Adipose tissue (tissue), 3 donors: ENCODE measurements around the gene HLA-DPA1. TPM values are rescaled to one million over a fixed set of nuclear protein-coding genes. Genes with fewer than 3 reads are reported as not detected.
"Not testable (repeated sequence)": the region's sequence is repeated elsewhere in the genome, so short reads cannot be mapped to it uniquely, and the experiment has no call there.

Experiments
- H3K27ac ChIP-seq: one replicate; pipeline ENCODE4 v1.5.1; 2013; ENCODE audit warnings: low read depth, low read length
- WGBS, 3 donors: extraction: QIAGEN DNeasy Blood & Tissue Kit; methylation state at CpG; one replicate each; pipeline ENCODE4 v1.1.7; 2013; 5-methylcytosine and 5-hydroxymethylcytosine counted together
- polyA plus RNA-seq, 3 donors: library from polyadenylated mRNA; stranded (reverse); fragments of 200-250 nt; gene quantifications; one replicate each; pipeline ENCODE4 v1.2.3, GENCODE V29; 2013
- donor health status: healthy with polysubstance abuse.
- donor health status: Bipolar disorder and iron deficiency.
- donor health status: healthy.

Gene HLA-DPA1
- polyA plus RNA-seq, result 10 to 100 TPM; 10.4 to 50.7 (median 20.9) TPM

DNA sequence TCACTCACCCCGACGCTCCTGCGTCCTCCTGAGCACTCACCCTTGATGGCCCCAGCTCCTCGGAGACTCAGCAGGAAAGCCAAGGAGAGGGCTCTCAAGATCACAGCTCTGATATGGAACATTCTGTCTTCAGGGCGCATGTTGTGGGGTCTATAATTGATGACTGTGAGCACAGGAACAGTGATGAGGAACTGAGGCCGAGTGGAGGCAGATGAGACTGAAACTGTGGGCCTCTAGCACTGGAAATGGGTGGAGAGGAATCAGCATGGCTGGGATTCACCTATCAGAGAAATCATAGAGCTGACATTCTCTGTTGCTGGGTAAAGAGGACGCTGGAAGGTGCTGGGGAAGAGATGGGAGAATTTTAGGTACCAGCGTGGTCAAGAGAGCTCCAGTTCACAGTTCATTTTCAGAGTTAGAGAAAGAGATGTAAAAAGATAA, at the start of gene HLA-DPA1:
TSS of gene HLA-DPA1 (minus strand) at position 219 of the 441 bp plus-strand sequence.
- WGBS, 3 donors, result 22 to 55% (median 37%) methylated on average over 8 of the region's 8 CpGs

GRCh38 chr6:33123181-33123580, 49.7 kb upstream of the HLA-DPA1 start:
- no peak overlapping the region for H3K27ac ChIP-seq
- 71 to 85% (median 82%) methylated on average over 6 of the region's 6 CpGs for WGBS, 3 donors

More for the DNA sequence above, at the start of gene HLA-DPA1:
- H3K27ac ChIP-seq, result no peak within 1 kb of the TSS

- H3K27ac ChIP-seq, result no peak overlapping the region
- 55 to 66% (median 63%) methylated on average over 3 of the region's 3 CpGs for WGBS, 3 donors
Measured at GRCh38 chr6:33120001-33120400, 46.6 kb upstream of the HLA-DPA1 start.

DNA sequence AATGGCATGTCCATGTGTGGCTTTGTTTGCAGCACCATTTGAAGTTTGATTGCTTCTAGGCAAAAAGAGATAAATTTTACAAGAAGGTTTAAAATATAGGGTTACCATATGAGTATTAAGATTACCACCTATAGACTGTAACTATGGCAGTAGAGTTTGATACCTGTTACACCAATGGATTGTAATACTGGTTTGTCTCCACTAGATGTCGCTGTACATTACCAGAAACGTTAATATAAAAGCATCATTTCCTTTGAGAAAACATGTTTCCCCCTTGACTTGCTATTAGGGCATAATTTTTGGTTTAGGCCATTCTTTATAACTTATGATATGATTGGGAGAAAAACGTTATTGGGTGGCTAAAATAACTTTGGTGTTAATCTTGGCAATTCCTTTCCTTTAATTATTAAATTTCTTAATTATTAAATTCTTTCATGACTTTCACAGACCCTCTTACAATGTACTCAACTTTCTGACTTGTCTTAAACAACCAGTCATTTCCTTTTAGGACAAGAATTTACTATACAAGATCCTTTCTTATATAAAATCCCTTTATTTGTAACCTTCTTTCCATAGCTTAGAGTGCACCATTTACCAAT, 45.2 kb upstream of the HLA-DPA1 start:
- H3K27ac ChIP-seq, result no peak overlapping the region
- 0 to 1% (median 0%) methylated on average over 3 of the region's 3 CpGs for WGBS, 3 donors

DNA sequence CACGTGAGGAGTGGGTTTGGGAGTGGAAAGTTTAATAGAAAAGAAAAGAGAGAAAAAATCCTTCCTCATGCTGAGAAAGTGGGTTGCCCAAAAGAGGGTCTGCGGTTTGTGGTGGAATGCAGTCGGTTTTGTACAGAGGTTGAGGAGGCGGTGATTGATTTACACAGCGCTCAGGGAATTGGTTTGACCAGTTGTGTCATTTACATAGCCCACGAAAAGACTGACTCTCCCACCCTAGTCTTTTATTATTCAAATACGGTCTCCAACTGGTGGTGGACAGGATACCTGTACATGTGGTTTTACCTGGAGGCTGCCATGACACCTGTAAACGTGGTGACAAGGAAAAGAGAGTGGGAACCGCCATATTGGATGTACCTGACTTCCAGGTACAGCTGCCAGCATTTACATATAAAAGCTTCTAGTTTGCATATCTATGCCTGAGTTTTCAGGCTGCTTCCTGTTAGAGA, 44.4 kb upstream of the HLA-DPA1 start:
- 9 to 20% (median 15%) methylated on average over 9 of the region's 9 CpGs for WGBS, 3 donors
- no peak overlapping the region for H3K27ac ChIP-seq

- no peak overlapping the region for H3K27ac ChIP-seq
- WGBS, 3 donors, result 1 to 12% (median 8%) methylated on average over 32 of the region's 32 CpGs
Measured at GRCh38 chr6:33116841-33117711, 43.6 kb upstream of the HLA-DPA1 start.

DNA sequence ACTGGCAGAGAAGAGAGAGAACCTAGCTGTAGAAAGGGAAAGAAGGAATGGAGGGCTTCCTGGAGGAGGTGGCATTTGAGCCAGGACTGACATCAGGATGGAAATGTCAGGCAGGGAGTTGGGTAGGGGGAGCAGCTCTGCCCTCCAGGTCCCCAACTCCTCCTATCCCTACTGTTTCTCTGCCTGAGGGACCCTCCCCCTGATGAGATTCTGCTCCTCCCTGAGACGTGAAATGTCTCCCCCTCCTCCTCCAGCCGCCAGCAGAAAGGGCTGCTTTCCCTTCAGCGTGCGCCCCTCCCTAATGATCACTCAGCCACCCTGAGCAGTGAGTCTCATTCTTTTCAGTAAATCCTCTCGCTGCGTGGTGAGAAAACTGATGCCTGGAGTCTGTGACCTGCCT, 43.0 kb upstream of the HLA-DPA1 start:
- 5 to 19% (median 19%) methylated on average over 6 of the region's 6 CpGs for WGBS, 3 donors
- H3K27ac ChIP-seq, result no peak overlapping the region

DNA sequence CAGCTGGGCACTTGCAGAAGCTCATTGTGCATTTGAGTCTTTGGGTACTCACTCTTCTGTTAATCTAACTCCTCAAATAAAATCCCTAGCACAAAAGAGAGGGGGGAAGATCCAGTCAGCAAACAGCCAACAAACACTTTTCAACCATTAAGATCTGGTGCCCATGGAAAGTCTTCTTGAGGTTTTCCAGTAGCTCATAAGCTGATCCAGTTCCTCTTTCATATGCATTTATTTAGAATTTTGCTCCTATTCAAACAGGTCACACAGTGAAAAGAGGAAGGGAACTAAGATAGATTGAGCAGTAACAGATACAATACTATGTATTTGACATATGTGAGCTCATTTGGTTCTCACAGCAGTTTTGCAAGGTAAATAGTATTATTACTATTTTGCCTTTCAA, 41.0 kb upstream of the HLA-DPA1 start:
- H3K27ac ChIP-seq, result no peak overlapping the region

DNA sequence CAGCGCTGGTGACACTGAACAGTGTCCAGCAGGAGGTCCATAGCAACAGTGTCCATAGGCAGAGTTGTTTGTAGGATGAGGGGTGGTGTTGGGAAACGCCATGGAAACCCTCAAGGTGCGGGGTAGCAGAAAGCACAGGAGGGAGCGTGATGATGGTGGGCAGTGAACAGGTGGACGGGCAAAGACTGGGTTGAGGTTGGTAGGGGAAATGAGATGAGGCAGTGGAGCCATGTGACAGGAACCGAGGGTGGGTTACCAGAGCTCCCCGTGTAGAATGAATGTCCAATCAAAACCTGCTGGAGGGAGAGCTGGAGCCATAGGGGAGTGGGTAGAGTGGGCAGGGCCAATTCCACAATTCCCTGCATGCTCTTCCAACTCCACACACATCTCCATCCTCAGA, 40.3 kb upstream of the HLA-DPA1 start:
- WGBS, 3 donors, result 53 to 67% (median 53%) methylated on average over 7 of the region's 7 CpGs

GRCh38 chr6:33112148-33112547, 38.7 kb upstream of the HLA-DPA1 start:
- no peak overlapping the region for H3K27ac ChIP-seq
- WGBS, 3 donors, result 28 to 30% (median 29%) methylated on average over 1 of the region's 1 CpG

More for the DNA sequence above, 40.3 kb upstream of the HLA-DPA1 start:
- no peak overlapping the region for H3K27ac ChIP-seq

DNA sequence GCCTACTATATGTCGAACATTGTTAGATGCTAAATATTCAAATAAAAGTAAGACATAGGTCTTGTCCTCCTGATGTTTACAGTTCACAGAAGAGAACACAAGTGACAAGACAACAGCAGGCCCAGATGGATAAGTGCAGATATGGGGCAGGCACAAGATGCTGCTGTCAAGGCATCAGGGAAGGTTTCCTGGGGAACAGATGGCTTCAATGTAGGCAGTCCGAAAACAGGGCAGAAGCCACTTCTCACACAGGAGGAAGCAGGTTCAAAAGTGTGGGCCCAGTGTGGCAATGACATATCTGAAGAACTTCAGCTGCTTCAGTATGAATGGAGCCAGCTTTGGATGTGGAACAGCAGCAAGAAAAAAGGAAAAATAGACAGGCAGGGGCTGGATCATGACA, 34.9 kb upstream of the HLA-DPA1 start:
- 68 to 72% (median 69%) methylated on average over 2 of the region's 2 CpGs for WGBS, 3 donors
- H3K27ac ChIP-seq, result no peak overlapping the region

GRCh38 chr6:33107641-33108040, 34.2 kb upstream of the HLA-DPA1 start:
- no peak overlapping the region for H3K27ac ChIP-seq
- 62 to 89% (median 69%) methylated on average over 2 of the region's 2 CpGs for WGBS, 3 donors

GRCh38 chr6:33105916-33106871, 32.7 kb upstream of the HLA-DPA1 start:
- WGBS, 3 donors, result 49 to 69% (median 69%) methylated on average over 9 of the region's 9 CpGs
- no peak overlapping the region for H3K27ac ChIP-seq

- no peak overlapping the region for H3K27ac ChIP-seq
- 74 to 93% (median 80%) methylated on average over 3 of the region's 3 CpGs for WGBS, 3 donors
Measured at GRCh38 chr6:33105386-33105785, 31.9 kb upstream of the HLA-DPA1 start.

- WGBS, 3 donors, result 90 to 96% (median 93%) methylated on average over 1 of the region's 1 CpG
- no peak overlapping the region for H3K27ac ChIP-seq
Measured at GRCh38 chr6:33104887-33105286, 31.4 kb upstream of the HLA-DPA1 start.

GRCh38 chr6:33103776-33104175, 30.3 kb upstream of the HLA-DPA1 start:
- 47 to 64% (median 55%) methylated on average over 3 of the region's 3 CpGs for WGBS, 3 donors
- H3K27ac ChIP-seq, result no peak overlapping the region

DNA sequence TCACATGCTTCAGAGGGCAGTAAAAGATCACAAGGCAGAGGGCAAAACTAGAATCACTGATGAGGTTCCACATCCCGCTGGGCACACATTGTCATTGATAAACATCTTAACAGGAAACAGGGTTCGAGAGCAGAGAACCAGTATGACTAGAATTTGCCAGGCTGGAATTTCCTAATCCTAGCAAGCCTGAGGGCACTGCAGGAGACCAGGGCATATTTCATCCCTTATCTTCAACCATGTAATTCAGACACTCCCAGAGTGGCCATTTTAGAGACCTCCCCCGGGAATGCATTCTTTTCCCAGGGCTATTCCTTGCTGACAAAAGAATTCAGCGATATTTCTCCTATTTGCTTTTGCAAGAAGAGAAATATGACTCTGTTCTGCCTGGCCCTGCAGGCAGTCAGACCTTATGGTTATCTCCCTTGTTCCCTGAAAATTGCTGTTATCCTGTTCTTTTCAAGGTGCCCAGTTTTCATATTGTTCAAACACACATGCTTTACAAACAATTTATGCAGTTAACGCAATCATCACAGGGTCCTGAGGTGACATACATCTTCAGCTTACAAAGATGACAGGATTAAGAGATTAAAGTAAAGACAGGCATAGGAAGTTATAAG, 27.8 kb upstream of the HLA-DPA1 start:
- not testable (repeated sequence) for H3K27ac ChIP-seq
- 58 to 82% (median 70%) methylated on average over 5 of the region's 5 CpGs for WGBS, 3 donors

DNA sequence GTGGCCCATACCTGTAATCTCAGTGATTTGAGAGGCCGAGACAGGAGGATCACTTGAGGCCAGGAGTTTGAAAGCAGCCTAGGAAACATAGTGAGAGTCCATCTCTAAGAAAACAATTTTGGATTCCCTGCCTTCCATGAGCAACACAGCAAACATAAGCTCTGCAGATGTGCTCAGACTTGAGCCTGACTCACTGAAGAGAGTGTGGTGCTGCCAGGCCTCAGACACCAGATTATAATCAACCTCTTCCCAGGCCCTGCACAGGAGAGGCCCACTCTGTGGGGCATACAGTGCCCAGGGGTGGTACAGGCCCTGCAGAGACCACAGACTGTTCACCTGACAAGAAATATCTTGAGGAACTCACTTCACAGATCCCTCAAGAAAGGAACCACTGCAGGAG, 22.2 kb upstream of the HLA-DPA1 start:
- 82 to 93% (median 83%) methylated on average over 1 of the region's 1 CpG for WGBS, 3 donors
- no peak overlapping the region for H3K27ac ChIP-seq
